NB4 (cell line): ENCODE results near the gene SLC38A11.

Experiments used
- DNase-seq: peaks from one replicate; pipeline ENCODE4 v3.0.0; 2010; ENCODE audit warnings: low read depth
- H3K4me3 ChIP-seq: one replicate; pipeline ENCODE4 v1.5.1; 2011; ENCODE audit warnings: mild to moderate bottlenecking, low read depth, low read length, moderate library complexity
- CTCF ChIP-seq: IDR thresholded peaks from one replicate; pipeline ENCODE4 v1.5.1; 2012; ENCODE audit warnings: low read depth, low read length
- MAX ChIP-seq: IDR thresholded peaks from 2 replicates; pipeline ENCODE4 v1.6.1; 2011; ENCODE audit warnings: low read depth, low read length
- MYC ChIP-seq: IDR thresholded peaks from 2 replicates; pipeline ENCODE4 v1.6.1; 2011; ENCODE audit warnings: low read depth, low read length
- POLR2A ChIP-seq: IDR thresholded peaks from 2 replicates; pipeline ENCODE4 v1.6.1; 2011; ENCODE audit warnings: mild to moderate bottlenecking; ENCODE audit not compliant: insufficient read length; ENCODE audit errors: extremely low read depth

Gene SLC38A11

DNA sequence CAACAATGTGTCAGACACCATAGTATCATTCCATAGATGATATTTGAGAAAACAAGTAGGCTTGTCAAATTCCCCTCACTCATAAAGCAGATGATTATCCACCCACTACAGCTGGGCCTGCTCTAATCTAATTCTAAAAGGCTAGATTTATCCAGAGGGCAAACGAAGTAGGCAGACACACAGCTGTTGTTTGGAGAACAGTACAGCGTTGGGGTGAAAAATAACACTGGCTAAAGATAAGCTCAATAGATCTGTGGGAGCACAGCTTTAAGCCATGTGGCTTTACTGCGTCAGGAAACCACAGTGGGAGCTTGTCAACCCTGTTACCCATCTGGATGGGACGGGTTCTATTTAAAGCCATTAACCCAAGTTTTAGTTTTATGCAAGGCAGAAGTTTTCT is 64.8 kb downstream of the SLC38A11 start:
- no peak for DNase-seq
- no peak overlapping the region for H3K4me3 ChIP-seq
- TF ChIP-seq POLR2A (no peak), CTCF (no peak), MYC (no peak), MAX (no peak)

GRCh38 chr2:164888592-164888991 is 66.7 kb downstream of the SLC38A11 start:
- DNase-seq, result no peak
- H3K4me3 ChIP-seq, result no peak overlapping the region
- TF ChIP-seq CTCF (no peak), MAX (no peak), POLR2A (no peak), MYC (no peak)

- no peak for DNase-seq
- no peak overlapping the region for H3K4me3 ChIP-seq
- TF ChIP-seq MAX (no peak), MYC (no peak), POLR2A (no peak), CTCF (no peak)
Observed at GRCh38 chr2:164887434-164888144, 67.7 kb downstream of the SLC38A11 start.

DNA sequence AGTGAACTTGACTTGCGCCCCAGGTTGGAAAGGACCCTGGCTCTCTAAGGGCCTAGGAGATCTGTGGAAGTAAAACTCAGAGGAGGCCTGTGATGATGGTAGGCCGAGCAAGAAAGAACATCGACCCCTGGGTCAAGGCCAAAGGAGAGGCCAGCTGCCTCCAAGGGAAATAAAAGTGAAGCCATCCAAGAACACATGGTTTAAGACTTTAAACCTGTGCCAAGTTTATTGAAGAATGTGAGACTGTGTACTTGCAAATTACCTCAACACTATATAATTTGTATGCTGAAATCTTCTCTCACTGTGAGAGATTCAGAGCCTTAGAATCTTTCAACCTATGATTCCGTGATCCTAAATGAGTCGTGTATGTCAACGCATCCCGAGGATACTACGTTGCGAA is 73.0 kb downstream of the SLC38A11 start:
- no peak for TF ChIP-seq MYC
- TF ChIP-seq CTCF, result no peak
- H3K4me3 ChIP-seq, result no peak overlapping the region

DNA sequence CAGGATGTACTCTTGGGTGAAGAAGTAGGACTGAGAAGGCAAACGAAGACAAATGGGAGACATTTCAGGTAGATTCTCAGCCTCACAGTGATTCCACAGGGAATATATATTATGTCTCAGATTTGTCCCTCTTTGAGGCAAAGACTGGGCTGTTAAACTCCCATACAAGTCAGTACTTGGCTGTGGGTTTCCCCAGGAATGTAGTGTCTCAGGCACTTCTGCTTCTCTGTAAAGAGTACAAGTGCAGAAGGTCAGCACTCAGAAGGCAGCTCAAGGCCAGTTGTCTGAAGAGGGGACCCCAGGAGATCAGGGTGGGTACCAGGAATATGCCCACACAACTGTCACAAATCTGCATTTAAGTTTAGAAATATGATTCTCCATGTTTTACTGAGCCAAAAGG is 73.8 kb downstream of the SLC38A11 start:
- DNase-seq, result no peak
- no peak for TF ChIP-seq CTCF
- TF ChIP-seq MYC, result no peak
- no peak for TF ChIP-seq MAX
- TF ChIP-seq POLR2A, result no peak
- H3K4me3 ChIP-seq, result no peak overlapping the region

More for the DNA sequence above, 73.0 kb downstream of the SLC38A11 start:
- DNase-seq, result no peak

- TF ChIP-seq MAX, result no peak
- no peak for TF ChIP-seq MYC
- no peak for TF ChIP-seq POLR2A
- TF ChIP-seq CTCF, result no peak
Observed at GRCh38 chr2:164879901-164880535, 75.3 kb downstream of the SLC38A11 start.

More at GRCh38 chr2:164879901-164880535, 75.3 kb downstream of the SLC38A11 start:
- no peak for DNase-seq
- H3K4me3 ChIP-seq, result no peak overlapping the region
